22Rv1 (cell line): ENCODE results near the gene IMPA2.
"Not testable (repeated sequence)": the region's sequence is repeated elsewhere in the genome, so short reads cannot be mapped to it uniquely, and the experiment has no call there.

ENCODE experiments used
- H3K27ac ChIP-seq: fragments of 450-650 bp; 2 replicates; pipeline ENCODE4 v1.5.1; 2017
- ZFX ChIP-seq: fragments of 450-650 bp; IDR thresholded peaks from 2 replicates; pipeline ENCODE4 v1.6.1; 2017; ENCODE audit warnings: antibody characterized with exemption, borderline replicate concordance
- TF ChIP-seq, protein P1 (sequence below): fragments of 450-650 bp; IDR thresholded peaks from 2 replicates; pipeline ENCODE4 v1.5.1; 2017; ENCODE audit warnings: mild to moderate bottlenecking

The IMPA2 gene

DNA sequence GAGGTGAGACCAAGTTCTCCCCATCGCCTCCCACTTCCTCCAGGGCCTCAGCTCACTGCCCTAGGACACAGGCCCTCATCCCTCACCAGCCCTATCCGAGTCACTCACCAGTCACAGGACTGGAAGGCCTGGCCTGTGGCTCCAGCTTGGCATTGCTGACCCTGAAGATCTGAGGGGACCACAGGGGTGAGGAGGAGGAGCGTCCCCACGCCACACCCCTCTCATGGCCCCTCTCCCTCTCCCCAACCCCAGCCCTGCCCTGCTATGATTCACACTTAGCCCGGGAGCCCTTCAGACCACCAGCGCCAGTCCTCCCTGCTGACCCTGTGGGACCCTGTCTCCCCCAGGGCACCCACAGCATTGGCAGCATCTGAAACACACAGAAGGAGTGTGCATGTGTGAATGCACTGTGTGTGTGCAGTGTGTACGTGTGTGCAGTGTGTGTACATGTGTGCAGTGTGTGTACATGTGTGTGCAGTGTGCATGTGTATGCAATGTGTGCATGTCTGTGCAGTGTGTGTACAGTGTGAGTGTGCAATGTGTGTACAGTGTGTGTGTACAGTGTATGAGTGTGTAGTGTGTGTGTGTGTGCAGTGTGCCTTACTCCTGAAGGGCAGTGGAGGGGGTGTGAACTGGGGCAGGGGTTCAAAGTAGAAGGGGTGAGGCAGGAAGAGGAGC, 82.9 kb downstream of the IMPA2 start:
- TF ChIP-seq, protein P1, sequence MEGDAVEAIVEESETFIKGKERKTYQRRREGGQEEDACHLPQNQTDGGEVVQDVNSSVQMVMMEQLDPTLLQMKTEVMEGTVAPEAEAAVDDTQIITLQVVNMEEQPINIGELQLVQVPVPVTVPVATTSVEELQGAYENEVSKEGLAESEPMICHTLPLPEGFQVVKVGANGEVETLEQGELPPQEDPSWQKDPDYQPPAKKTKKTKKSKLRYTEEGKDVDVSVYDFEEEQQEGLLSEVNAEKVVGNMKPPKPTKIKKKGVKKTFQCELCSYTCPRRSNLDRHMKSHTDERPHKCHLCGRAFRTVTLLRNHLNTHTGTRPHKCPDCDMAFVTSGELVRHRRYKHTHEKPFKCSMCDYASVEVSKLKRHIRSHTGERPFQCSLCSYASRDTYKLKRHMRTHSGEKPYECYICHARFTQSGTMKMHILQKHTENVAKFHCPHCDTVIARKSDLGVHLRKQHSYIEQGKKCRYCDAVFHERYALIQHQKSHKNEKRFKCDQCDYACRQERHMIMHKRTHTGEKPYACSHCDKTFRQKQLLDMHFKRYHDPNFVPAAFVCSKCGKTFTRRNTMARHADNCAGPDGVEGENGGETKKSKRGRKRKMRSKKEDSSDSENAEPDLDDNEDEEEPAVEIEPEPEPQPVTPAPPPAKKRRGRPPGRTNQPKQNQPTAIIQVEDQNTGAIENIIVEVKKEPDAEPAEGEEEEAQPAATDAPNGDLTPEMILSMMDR, result no peak
- no peak for TF ChIP-seq ZFX
- H3K27ac ChIP-seq, result no peak overlapping the region

DNA sequence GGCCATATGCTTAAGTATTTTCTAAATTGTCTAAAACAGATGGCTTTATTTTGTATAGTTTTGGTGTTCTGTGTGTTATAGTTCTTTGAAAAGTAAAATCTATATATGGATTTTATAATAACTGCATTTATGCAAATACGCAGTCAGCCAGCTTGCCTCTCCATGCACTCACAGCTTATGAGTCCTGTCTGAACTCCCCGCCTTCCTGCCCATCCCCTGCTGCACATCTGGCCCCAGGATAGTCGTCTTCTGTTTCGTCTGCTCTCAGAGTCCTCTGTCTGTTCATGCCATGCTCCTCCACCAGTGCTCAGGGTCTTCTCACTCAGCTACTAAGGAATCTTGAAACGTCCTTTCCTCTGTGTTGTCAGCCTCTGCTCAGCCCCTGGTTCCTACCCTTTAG, 84.1 kb downstream of the IMPA2 start:
- H3K27ac ChIP-seq, result no peak overlapping the region
- TF ChIP-seq, protein P1, result no peak
- TF ChIP-seq ZFX, result no peak

DNA sequence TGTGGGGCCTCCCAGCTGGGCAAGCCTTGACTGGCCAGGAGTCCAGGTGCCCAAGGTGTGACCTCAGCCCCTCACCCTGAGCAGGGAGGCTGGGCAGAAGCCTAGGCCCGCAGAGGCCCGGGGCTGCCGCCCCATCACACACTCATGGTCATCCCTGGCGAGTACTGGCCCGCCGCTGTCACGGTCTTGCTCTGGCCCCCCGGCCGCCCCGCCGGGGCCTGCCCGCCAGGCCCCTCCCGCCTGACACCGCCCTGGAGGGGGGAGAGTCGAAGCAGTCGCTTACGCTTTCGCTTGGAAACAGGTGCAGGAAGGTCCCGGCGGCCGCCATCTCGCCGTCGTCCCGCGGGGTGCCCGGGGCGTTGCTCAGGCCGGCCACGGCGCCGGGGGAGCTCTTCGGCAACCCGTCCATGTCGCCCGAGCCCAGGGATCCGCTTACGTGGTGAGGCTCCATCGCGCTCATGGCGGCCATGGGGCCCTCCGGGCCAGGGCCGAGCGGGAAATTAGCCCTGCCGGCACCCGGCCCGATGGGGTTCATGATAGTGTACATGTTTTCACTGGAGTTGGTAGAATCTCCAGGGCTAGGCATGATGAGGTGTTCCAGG, 85.7 kb downstream of the IMPA2 start:
- TF ChIP-seq, protein P1, result no peak
- no peak for TF ChIP-seq ZFX
- no peak overlapping the region for H3K27ac ChIP-seq

DNA sequence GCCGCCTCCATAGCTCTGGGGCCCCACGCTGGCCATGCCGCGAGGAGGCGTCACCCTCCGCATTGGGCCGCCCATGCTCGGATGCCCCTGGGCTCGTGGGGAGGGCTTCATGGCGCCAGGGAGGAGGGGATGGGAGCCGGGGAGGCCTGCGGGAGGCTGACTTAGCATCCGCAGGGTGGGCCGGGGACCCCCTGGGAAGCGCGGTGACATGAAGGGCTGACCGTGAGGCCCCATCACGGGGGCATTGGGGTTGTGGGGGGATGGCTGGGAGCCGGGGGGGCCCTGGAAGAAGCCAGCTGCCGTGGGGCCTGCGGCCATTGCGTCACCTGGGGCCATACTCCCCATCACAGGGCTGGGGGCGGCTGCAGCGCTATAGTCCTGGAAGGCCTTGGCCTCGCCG, 86.4 kb downstream of the IMPA2 start:
- no peak for TF ChIP-seq ZFX
- TF ChIP-seq, protein P1, result no peak
- H3K27ac ChIP-seq, result no peak overlapping the region

DNA sequence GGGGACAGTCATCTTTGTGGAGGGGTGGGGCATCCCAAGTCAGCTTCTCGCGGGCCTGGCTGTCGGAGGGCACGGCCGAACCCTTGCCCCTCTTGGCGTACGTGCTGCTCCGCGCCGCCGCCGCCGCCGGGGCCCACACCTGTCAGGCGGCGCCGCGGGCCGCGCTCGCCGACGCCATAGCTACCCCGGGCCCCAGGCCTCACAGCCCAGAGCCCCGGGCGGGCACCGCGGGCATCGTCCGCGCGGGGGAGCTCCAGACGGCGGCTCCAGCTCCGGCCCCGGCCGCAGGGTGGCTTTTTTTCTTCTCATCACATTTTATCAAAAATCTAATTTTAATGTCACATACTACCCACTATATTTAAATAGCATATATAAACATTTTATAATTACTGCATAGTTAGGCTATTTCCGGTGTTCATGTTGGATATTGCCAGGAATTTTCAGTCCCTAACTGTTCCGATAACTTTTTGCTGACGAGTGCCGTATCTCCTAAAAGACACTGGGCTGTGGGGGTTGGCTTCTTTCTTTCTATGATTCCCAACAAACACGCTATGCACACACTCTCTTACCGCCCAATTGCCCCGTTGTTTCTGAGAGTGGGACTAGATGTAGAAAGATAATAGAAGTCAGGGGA, 87.1 kb downstream of the IMPA2 start:
- not testable (repeated sequence) for H3K27ac ChIP-seq

DNA sequence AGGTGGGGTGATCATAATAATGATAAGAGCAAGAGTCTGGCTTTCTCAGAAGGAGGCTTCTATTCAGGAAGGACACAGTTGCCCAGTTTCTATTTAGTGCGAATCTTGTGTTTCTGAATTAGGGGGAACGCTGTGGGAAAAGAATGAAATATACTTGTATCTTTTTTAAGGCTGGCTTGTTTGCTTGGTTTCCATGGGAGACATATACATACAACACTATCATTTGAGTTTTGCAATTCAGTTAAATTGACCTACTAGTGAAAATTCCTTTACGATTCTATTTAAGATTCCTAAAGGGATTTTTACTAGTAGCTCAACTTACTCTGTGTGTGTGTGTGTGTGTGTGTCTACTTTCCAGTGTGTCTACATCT, 87.6 kb downstream of the IMPA2 start:
- no peak overlapping the region for H3K27ac ChIP-seq
- TF ChIP-seq, protein P1, result no peak
- no peak for TF ChIP-seq ZFX

DNA sequence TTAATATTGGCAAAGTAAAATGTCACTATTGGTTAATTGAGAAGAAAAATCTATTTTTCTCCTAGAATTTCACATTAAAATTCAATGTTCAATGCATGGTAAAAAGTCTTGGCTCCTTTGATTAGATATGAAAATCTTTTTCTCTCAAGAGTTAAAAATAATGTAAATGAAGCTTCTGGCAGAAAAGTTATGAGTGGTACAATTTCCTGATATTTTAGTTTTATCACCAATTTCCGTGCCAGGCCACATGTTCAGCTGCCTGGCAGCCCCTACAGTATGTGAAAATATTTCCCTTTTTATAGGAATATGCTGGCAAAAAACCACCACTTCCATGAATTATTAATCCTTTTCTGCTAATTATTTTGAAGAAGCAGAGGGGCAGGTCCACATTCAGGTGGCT, 89.8 kb downstream of the IMPA2 start:
- H3K27ac ChIP-seq, result not testable (repeated sequence)

DNA sequence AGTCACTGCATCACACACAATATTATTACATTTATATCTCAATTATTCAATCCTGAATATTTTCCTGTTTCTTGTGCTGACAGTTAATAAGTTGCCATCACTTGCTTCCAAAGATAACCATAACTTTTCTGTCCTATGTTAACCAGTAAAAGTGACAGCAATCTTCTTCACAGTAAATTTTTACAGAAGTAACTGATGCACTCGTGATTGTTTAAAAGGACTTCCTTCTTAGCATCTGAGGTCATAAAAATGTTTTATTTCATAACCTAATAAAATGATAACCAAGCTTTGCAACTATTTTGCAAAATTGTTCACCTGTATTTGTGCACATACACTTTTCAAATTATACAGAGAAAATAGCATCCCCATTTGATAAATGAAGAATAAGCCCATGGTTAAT, 91.7 kb downstream of the IMPA2 start:
- H3K27ac ChIP-seq, result no peak overlapping the region
- no peak for TF ChIP-seq ZFX
- TF ChIP-seq, protein P1, result no peak
